ENCODE data around the gene PRTFDC1.

PRTFDC1 gene

GRCh38 chr10:24804956-24805355 lies 147.4 kb downstream of the PRTFDC1 start:
- no peak for DNase-seq (ENCODE audit: low read depth in 1 of 2, low spot score in 1 of 2)

DNA sequence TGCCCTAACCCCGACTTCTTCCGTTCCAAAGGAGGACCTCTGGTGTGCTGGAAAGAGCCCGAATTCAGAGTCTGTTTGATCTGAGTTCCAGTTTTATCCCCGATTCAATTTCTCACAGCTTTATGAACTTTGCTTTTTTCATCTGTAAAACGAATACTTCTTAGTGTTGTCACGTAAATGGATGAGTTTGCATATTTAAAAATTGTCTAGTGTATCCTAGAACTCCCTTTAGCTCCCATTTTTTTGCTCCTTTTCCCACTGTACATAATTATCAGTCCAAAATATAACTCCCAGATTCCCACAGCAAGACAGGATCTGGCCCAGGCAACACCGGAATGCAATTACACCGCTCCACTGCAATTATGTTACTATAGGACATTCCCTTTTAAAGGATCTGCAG lies 148.0 kb downstream of the PRTFDC1 start:
- no peak for DNase-seq (ENCODE audit: low read depth in 1 of 2, low spot score in 1 of 2)

- DNase-seq (ENCODE audit: low read depth in 1 of 2, low spot score in 1 of 2) = no peak
Measured at GRCh38 chr10:24802378-24802777, 150.0 kb downstream of the PRTFDC1 start.

DNA sequence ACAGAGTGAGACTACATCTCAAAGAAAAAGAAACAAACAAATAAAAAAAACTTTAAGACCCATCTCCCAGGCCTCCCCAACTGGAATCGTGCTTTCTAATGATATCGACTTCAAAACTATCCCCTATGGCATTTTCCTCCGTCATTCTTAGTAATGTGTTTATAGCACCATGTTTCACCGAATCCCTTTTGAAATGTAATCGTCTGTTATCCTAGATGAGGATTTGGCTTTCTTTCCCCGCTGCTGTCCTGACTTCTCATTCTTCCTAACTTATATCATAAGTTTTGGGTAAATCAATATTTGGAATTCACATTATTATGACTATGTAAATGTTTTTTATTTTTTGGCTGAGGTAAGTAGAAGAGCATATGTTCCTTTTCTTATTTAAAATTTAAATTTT lies 151.5 kb downstream of the PRTFDC1 start:
- no peak for DNase-seq (ENCODE audit: low read depth in 1 of 2, low spot score in 1 of 2)
